ENCODE results near the gene RPP25. TPM values are rescaled to one million over a fixed set of nuclear protein-coding genes. Genes with fewer than 3 reads are reported as not detected.

RPP25 gene
- total RNA-seq, 3 donors from 2014 or later (not counting 1 experiment from before 2014, with no cell fraction given) = 0.21 to 0.84 (median 0.50) TPM

- no peak overlapping the region for H3K4me3 Mint-ChIP-seq
- H3K27ac ChIP-seq (ENCODE audit: low read length) = no peak overlapping the region
- H3K4me1 ChIP-seq (ENCODE audit: control insufficient read depth, insufficient read depth, low read length) = no peaks in the 10 kb centered on the region
- no peaks in the 10 kb centered on the region for H3K9me3 ChIP-seq (ENCODE audit: control insufficient read depth, insufficient read depth, low read length)
- 91% methylated on average over 9 of the region's 9 CpGs for WGBS (ENCODE audit: insufficient coverage)
- intact Hi-C loops (cut with micrococcal nuclease) = no loop called here
- H3K36me3 Mint-ChIP-seq = no peaks in the 10 kb centered on the region
- no peaks in the 10 kb centered on the region for H3K4me1 Mint-ChIP-seq
- no peaks in the 10 kb centered on the region for H3K27me3 ChIP-seq (ENCODE audit: control insufficient read depth, insufficient read depth, low read length)
- no peak for TF ChIP-seq CTCF (IDR thresholded peaks at IDR 0.05)
- ATAC-seq (no peak), DNase-seq (no peak)
- no peak overlapping the region for H3K27ac Mint-ChIP-seq
- H3K9me3 Mint-ChIP-seq = no peaks in the 10 kb centered on the region
- peaks cover 24% of the 10 kb centered on the region for H3K36me3 ChIP-seq (ENCODE audit: control insufficient read depth, insufficient read depth, low read length)
- H3K27me3 Mint-ChIP-seq (ENCODE audit: low read depth in 2 of 2) = no peaks in the 10 kb centered on the region
- no peak overlapping the region for H3K4me3 ChIP-seq (ENCODE audit: low read length)
These were observed 43.5 kb downstream of the RPP25 start for GRCh38 chr15:74913041-74913440.

GRCh38 chr15:74908635-74909034 is 47.9 kb downstream of the RPP25 start:
- Histone ChIP-seq H3K36me3 (ENCODE audit: control insufficient read depth, insufficient read depth, low read length) (peaks cover 15% of the 10 kb centered on the region), H3K4me3 (ENCODE audit: low read length) (no peak overlapping the region), H3K9me3 (ENCODE audit: control insufficient read depth, insufficient read depth, low read length) (no peaks in the 10 kb centered on the region), H3K27me3 (ENCODE audit: control insufficient read depth, insufficient read depth, low read length) (no peaks in the 10 kb centered on the region), H3K27ac (ENCODE audit: low read length) (no peak overlapping the region), H3K4me1 (ENCODE audit: control insufficient read depth, insufficient read depth, low read length) (peaks cover 24% of the 10 kb centered on the region)
- DNase-seq (no peak), ATAC-seq (no peak)
- no peak overlapping the region for H3K4me3 Mint-ChIP-seq
- H3K27ac Mint-ChIP-seq = no peak overlapping the region
- H3K9me3 Mint-ChIP-seq = no peaks in the 10 kb centered on the region
- no peaks in the 10 kb centered on the region for H3K36me3 Mint-ChIP-seq
- no peak for TF ChIP-seq CTCF (IDR thresholded peaks at IDR 0.05)
- H3K4me1 Mint-ChIP-seq = peaks cover 20 to 30% of the 10 kb centered on the region in 2 donors
- H3K27me3 Mint-ChIP-seq (ENCODE audit: low read depth in 2 of 2) = no peaks in the 10 kb centered on the region
- intact Hi-C loops (cut with micrococcal nuclease) = loop anchor here (5.0 kb wide), 1 partner anchor 66 kb away; the partner anchor contains the start of gene ULK3
- 96% methylated on average over 4 of the region's 4 CpGs for whole genome bisulfite sequencing (ENCODE audit: insufficient coverage)

- H3K9me3 ChIP-seq (ENCODE audit: control insufficient read depth, insufficient read depth, low read length) = no peaks in the 10 kb centered on the region
- intact Hi-C loops (cut with micrococcal nuclease) = loop anchor here (2.0 to 5.0 kb wide), 3 partner anchors 17 to 65 kb away; partner anchors contain the start of genes COX5A, MPI and ULK3
- no peaks in the 10 kb centered on the region for H3K36me3 Mint-ChIP-seq
- H3K9me3 Mint-ChIP-seq = no peaks in the 10 kb centered on the region
- peak in 2 of 3 donors; percentile 4 to 19 for ATAC-seq
- H3K36me3 ChIP-seq (ENCODE audit: control insufficient read depth, insufficient read depth, low read length) = peaks cover 23% of the 10 kb centered on the region
- H3K27ac ChIP-seq (ENCODE audit: low read length) = peak overlapping the region; percentile 70
- WGBS (ENCODE audit: insufficient coverage) = 55% methylated on average over 8 of the region's 8 CpGs
- H3K4me3 Mint-ChIP-seq = peak overlapping the region; percentile 98
- no peaks in the 10 kb centered on the region for H3K27me3 Mint-ChIP-seq (ENCODE audit: low read depth in 2 of 2)
- no peaks in the 10 kb centered on the region for H3K27me3 ChIP-seq (ENCODE audit: control insufficient read depth, insufficient read depth, low read length)
- no peak for TF ChIP-seq CTCF (IDR thresholded peaks at IDR 0.05)
- no peak for DNase-seq
- peaks cover 24% of the 10 kb centered on the region for H3K4me1 ChIP-seq (ENCODE audit: control insufficient read depth, insufficient read depth, low read length)
- H3K4me1 Mint-ChIP-seq = peaks cover 20 to 30% of the 10 kb centered on the region in 2 donors
- peak overlapping the region; percentile 90 for H3K4me3 ChIP-seq (ENCODE audit: low read length)
- H3K27ac Mint-ChIP-seq = peak overlapping the region; percentile 93 to 96
These were observed 49.3 kb downstream of the RPP25 start for GRCh38 chr15:74907163-74907870.

Data from natural killer cell (primary cell).